Islet of Langerhans (tissue), 1 donor: ENCODE results near the gene MTFR1L.

Source experiments
- FAIRE-seq: peaks from one replicate; lab custom pipeline; 2011; peaks lifted over from hg19 to GRCh38; lab: Jason Lieb, UNC

Gene MTFR1L

DNA sequence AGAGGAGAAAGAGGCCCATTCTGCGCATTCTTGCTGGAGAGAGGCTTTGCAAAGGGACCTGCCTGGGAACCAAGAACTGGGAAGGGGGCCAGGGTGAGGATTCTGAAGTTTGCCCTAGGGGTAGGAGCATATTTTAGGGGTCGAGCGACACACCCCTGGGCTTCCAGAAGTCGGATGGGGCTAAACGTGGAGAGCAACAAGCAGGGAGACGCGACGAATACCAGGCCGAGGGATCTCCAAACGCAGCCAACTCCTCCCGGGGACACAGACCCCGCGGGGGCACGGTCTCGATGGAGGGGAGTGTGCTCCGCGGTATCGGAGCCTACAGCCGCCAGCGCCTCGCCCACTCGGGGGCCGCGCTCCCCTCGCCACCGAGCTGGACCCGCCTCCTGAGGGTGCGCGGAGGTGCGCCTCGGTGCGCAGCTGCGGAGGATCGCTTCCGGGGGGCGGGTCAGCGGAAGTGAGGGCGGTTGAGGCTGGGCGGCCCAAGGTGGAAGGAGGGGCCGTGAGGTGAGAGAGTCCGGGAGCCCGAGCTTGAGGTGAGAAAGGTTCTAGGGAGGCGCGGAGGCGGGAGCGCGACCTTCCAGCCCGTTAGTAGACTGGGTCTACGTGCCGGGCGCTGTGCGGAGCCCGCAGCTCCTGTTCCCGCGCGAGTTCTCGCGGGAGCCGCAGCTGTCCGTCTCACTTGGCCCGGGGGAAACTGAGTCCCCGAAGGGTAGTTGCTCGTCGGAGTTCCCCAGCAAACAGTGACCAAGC, at the start of gene MTFR1L:
Gene MTFR1L, plus strand, starts transcription at position 464 of the 756 bp plus-strand sequence. CDS start 3,151 bp downstream, outside the sequence.
- FAIRE-seq = no peak

DNA sequence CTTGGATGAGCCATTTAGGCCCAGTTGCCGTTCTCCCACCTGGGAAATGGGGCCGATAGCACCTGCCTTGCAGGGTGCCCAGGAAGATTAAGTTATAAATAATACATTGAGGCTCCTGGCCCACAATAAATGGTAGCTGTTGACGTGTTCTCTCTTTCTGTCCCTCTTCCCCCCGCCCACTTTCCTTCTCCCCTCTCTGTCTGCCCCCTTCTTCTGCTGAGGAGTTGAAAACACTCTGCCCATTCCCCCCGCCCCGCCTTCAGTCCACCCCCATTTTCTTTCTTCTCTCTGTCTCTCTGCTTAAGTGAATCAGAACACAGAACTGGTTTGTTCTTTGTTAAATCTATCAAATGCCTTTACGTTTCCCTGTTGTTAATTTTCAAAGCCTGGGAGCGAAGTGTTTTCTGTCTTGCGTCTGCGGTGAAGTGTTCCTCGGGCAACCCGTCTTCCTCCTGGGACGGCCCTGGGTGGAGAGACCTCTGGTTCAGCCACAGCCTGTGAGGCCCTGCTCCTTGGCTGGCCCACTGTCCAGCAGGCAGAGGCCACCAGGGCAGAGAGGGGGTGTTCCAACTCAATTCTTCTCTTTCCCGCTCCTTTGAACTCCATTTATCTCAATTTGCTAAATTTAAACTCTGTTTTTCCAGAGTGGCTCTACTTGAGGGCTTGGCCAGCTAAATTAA, 49.1 kb upstream of the MTFR1L start:
- FAIRE-seq = no peak

DNA sequence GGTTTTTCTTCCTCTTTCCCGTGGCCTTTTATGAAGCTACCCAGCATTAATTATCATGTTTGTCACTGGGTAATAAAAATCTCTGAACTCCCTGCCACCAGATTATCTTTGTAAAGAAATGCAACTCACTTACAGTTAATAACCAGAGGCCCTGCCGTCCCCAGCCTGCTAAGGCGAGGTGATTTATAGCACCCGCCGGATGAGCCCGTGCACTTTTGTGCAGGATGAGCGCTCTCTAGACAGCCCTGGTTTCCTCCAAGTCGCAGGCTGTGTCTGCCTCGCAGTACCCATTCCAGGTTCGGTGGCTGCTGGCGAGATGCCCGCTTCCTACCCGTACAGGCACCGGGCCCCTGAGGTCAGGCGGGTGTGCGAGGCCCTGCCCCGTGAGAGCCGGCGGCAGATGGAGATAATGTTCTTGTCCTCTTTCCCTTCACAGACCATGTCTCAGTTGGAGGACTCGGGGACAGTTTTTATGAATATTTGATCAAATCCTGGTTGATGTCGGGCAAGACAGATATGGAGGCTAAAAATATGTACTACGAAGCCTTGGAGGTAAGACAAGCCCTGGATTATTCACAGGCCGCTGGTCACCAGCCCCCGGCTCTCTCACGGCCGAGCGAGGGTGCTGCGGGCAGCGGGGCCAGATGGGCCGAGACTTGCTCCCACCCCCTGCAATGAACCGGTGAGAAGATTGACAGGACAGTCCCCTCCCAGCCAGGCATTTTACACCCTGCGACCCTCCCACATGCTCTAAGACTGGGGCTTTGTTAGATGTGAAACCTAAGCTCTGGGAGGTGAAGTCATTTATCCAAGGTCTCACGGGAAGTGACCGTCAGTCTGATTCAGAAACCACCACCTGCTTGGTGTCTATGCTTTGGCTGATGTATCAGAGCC, 48.3 kb upstream of the MTFR1L start:
- FAIRE-seq = peak; percentile 38

DNA sequence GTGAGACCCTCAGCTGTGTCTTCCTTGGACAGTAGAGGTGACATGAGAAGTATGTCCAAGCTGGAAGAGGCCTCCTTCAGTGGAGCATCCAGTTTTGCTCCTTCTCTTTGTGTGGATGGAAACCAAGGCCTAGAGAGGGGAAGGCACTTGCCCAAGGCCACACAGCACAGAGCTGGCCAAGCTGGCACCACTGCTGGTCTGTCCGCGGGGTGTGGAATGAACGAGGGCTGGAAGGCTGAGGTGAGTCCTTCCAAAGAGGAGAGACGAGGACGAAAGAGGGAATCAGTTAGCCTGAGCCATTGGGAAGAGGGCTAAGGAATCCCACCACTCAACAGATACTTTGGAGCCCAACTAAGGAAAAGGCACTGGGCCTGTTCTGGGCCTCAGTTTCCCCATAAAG, 47.6 kb upstream of the MTFR1L start:
- FAIRE-seq = no peak

DNA sequence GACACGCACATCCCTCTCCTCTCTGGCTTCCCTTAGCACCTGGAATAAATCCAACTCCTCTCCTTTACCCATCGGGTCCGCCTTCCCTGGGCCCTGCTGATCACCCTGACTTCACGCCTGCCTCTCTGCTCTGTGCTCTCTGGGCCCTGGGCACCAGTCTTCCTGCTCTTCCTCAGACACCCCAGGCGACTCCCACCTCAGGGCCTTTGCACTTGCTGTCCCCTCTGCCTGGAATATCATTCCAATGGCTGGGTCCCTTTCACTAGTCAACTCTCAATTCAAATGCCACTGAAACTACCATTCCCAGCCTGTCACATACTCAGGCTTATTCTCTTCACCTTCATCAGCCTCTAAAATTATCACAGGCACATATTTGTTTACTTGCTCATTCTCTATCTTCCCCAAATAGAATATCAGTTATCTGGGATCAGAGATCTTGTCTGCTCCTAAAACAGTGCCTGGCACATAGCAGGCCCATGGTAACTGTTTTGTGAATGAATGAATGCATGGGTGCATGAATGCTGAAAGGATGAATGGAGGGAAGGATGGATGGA, 47.0 kb upstream of the MTFR1L start:
- no peak for FAIRE-seq

DNA sequence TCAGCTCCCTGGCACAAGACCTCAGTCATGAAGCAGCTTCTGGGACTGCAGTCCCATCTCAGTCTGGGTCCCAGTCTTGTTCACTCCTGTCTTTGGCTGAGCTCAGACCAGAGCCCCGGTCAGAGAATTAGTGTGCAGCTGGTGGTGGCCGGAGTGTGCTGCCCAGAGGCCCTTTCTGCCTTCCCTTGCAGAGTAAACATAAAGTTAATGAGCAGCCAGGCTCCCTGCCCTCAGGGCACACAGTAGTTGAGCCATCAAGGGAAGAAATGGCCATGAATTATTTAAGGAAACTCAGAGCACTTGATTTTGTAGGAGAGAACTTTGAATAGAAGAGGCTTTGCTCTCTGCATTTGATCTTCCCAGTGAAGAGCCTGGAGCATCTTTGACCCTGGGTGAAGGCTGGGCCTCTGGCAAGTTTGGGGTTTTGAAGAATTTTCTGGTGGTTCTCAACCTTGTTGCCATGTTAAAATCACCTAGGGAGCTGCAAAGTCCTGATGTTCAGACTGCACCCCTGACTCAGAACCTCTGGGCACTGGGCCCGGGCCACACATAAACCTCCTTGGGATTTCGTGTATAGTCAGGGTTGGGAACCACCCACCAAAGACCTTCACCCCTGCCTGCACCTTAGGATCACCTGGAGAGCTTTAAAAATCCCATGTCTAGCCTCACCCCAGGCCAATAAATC, 46.2 kb upstream of the MTFR1L start:
- FAIRE-seq = peak; percentile 82

DNA sequence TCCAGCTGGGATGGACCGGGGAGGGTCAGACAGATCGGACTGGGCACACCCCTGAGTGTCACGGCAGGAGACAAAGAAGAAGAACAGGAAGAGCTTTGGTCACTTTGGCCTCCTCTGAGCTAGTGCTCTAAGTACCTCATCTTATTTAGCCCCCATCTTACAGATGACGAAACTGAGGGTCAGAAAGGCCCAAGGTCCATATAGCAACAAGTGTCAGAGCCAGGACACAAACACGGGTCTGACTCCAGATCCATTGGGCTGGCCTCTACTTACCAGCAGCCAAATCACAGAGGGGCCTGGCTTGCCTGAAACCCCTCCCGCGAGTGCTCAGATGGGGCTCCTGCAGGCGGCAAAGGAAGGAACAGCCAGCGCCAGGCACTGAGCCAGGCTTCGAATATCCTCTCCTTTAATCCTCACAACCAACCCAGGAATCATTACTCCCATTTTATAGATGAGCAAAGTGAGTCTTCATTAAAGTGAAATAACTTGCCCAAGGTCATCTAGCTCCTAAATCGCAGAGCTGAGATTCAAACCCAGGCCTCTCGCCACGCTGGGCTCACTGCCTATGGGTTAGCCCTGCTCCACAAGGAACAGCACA, 45.4 kb upstream of the MTFR1L start:
- FAIRE-seq = no peak

DNA sequence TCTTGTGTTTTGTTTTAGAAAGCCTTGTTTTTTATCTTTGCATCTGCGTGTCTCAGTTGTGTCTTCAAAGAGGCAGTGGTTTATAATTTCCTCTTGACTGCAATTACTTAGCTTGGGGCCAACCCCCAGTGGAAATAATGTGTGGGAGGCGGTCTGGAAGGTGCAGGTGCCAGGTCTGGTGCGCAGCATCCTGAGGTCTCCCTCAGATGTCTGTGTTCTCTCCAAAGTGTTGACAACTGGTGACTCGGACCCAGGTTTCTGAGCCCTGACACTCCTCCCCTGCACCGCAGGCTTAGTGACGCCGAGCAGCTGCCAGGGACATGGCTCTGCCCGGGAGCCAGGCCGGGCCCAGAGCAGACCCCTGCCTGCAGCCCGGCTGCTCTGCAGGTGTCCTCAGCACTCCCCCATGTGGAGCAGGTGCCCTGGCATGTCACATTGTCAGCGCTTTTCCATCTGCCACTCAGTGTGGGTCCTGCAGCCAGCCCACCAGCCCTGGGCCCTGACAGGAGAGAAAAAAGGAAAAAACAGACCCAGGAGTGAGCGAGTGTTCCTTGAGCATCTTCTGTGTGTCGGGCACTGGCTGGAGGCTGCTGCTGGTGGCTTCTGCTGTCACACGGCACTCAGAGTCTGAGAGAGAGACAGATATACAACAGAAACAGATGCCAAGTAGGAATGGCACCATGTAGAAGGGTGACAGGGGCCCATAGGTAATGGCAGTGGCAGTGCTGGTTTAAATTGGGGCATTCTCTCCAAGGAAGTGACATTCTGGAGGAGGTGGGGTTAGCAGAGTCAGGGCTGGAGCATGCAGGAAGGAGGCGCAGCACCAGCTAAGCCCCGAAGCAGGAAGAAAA, 44.6 kb upstream of the MTFR1L start:
- FAIRE-seq = no peak

DNA sequence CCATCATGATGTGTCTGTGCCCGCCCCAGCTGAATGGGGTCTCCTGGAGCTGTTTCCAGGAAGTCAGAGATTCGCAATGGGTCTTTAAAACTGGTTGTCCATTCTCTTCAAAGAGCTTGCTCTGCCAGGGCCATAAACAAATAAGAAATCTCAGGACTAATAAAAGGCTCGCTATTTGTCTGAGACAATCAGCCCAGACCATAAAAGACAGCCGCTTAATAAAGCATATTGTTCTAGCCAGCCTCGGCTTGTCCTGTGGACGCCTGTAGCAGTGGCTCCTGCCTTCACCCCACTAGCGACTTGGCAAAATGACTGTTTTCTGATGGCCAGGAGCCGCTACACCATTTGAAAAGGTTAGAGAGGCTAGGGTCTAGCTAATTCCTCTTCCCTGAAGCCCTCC, 40.4 kb upstream of the MTFR1L start:
- FAIRE-seq = no peak

DNA sequence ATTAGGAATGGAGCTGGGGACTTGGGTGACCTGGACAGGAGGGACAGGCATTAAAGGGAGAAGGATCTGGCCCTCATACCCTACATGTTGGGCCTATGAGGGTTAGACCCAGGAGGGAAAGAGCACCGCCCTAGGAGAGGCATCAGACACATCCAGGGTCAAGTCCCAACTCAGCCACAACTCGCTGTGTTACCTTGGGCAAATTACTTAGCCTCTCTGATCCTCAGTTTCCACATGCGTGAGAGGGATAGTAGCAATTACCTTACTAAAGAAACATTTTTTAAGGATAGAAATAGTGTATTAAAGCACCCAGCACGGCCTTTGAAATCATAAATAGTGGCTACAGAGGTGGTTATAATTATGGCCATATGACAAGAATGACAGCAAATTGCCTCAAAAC, 39.9 kb upstream of the MTFR1L start:
- no peak for FAIRE-seq

DNA sequence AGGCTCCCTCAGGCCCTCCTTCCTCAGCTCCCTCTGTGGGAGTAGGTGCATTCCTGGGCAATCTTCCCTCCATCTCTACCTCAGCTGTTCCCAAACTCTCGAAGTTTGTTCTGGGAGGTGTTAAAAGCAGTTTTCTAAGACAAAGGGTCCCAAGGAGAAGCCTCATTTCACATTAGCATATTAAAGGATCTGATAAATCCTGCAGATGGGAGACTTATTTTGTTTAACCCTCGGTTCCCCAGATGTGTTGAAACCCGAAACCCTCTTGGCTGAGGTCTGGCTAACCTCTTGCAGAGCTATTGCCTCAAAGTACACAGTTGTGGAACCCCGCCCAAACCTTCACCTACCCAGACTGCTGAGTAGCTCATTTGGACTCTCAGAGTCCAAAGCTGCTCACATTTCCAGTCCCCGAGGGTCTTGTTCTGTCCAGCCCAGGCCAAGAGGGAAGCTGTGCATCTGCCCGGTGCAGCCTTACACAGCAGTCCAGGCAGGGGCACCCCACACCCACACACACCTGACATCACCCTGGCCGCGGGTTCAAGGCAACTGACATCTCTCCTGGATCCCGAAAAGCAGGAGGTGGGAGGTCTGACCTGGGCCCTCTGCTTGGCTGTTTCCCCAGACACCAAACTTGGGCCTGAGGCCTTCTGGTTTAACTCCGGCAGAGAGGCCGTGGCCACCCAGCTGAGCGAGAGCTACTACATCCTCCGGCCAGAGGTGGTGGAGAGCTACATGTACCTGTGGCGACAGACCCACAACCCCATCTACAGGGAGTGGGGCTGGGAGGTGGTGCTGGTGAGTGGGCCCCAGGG, 39.2 kb upstream of the MTFR1L start:
- FAIRE-seq = no peak

DNA sequence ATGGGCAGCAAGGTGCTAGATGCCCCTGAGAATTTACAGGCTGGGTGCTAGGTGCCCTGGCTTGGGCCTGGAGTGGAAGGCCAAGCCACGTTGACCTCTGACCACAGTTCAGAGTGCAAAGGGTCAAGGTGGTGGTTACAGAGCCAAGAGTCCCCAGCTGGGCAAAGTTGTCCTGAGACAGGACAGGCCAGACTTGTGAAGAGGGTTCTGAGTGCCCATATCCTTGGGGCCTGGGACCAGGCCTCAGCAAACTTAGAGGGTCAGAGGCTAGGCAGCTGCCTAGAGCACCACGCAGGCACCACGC, 38.7 kb upstream of the MTFR1L start:
- no peak for FAIRE-seq

DNA sequence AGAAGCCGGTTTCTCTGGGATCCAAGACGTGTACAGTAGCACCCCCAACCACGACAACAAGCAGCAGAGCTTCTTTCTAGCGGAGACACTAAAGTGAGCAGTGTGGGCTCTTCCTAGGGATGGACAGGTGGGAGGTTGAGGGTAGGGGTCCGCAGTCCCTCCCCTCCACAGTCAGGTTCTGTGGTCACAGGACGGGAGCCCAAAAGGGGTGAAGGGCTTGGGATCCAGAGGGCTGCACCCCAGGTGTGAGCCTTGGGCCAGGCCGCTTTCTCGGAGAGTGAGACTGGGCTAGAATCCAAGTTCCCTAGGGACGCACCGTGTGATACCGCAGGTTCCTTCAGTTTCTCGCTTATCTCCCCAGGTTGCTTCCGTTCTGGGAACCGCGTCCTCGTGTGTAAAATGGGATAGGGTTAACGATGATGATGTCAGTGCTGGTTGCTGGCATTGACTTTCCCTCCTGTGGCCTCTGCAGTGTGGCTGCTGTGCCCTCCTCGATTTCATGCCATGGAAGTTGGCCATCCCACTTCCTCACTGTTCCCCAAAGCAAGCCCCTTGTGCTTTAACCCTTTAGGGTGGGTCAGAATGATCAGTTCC, 37.0 kb upstream of the MTFR1L start:
- FAIRE-seq = no peak

DNA sequence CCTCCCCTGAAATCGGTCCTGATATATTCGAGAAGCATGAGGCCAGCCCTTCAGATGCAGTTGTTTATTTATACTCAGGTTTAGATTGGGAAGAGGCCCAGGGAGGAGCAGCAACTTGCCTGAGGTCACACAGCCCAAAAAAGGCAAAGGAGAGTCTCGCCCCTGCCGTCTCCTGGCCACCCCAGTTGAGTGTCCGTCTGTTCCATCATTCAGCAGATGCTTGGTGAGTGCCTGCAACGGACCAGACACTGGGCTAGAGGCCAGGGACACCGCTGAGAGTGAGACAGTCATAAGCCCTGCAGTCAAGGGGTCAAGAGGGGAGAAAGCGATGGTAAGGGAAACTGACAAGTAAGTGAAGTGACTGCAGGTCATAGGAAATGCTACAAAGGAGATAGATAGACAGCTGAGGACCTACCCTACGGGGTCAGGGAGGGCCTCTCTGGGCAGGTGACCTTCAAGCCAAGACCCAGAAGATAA, 35.1 kb upstream of the MTFR1L start:
- FAIRE-seq = no peak

DNA sequence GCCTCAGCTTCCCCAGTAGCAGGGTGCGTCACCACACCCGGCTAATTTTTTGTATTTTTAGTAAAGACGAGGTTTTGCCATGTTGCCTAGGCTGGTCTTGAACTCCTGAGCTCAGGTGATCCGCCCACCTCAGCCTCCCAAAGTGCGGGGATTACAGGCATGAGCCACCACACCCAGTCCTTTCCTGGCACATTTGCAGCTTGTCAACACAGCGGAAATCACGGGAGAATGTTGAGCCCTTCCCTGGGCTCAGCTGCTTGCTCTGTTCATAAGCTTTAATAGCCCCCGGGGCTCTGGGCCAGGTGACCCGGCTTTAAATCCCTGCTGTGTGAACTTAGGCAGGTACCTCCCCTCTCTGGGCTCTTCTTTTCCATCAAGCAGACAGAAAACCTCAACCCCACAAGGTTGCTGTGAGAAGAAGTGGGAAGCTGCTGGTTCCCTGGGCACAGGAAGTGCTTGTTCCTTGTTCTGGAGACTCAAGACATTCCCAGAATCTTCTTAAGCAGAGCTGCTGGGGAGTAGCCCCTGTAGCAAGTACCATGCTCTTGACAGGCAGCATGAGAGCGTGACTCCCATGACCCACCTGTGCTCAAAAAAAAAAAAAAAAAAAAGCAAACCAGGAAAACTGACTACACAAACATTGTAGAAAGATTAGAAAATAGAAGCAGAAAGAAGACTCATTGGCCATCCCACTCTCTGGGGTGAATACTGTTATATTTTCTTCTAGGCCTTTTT, 34.3 kb upstream of the MTFR1L start:
- FAIRE-seq = no peak

DNA sequence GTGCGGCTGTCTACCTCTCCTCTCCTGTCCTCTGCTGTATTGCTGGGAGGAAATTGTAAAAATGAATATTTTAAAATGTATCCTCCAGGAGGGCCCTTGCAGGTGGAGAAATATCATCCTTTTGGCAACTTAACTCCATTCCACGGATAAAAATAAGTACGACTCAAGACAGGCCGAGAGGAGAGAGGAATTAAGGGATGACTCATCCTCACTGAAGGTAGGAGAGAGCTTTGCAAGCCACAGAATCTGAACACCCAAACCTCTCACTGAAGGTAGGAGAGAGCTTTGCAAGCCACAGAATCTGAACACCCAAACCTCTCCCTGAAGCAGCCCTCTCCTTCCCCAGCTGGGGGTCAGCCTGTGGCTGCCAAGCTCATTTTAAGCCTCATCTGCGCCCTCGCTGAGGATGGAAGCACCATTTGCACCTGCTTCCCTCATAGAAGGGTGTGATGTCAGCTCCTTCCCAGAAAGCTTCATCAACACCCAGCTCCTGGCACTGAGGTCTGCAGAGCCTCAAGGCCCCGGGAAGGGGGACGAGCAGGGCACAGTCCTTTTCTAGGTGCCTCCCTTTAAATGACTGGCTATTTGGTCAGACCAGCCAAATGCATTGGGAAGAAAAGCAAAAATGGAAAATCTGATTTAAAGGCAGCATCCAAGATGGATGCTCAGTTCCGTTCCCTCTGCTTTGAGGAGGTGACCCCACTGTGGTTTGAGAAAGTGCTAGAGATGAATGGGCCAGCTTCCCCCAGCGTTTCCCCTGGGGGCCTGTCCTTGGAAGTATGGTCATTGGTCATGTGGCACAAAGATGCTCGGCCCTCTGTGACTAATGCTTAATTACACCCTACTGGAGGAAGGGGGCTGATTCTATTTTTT, 32.6 kb upstream of the MTFR1L start:
- no peak for FAIRE-seq

DNA sequence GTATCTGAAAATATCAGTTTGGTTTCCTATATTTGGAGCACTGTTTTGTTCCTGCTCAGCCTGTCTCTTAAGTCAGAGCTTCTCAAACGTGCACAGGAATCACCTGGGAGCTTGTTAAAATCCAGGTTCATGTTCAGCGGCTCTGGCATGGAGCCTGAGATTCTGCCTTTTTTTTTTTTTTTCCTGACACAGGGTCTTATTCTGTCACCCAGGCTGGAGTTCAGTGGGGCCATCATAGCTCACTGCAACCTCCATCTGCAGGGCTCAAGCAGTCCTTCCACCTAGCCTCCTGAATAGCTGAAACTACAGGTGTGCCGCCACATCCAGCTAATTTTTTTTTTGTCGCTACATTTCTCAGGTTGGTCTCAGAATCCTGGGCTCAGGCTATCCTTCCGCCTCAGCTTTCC, 32.0 kb upstream of the MTFR1L start:
- no peak for FAIRE-seq

DNA sequence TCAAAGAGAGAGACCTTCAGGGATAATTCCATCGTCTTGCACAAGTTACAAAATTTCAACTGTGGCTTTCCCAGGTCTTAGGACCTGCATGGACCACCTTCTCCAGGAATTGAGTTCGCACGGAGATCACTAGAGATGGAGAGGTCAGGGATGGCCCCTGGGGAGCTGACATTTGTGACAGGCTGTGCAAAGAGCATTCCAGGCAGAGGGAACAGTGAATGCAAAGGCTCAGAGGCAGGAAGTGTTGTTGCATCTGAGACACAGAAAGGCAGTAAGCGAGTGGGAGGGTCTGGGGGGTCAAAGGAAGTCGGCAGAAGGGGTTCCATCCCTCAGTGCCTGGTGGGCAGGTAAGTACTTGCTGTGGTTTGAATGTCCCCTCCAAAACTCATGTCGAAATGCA, 29.3 kb upstream of the MTFR1L start:
- no peak for FAIRE-seq
